DND-41 (cell line): ENCODE results near the gene AKAP6.

Source experiments
- EZH2 ChIP-seq: IDR thresholded peaks from 3 replicates; pipeline ENCODE4 v1.6.1; 2012; ENCODE audit warnings: borderline replicate concordance, low read depth, mild to moderate bottlenecking, moderate library complexity, low read length, inconsistent platforms; ENCODE audit not compliant: severe bottlenecking
- TF ChIP-seq, protein P1 (sequence below): IDR thresholded peaks from 2 replicates; pipeline ENCODE4 v1.5.1; 2012; ENCODE audit warnings: borderline replicate concordance, low read length, moderate library complexity, mild to moderate bottlenecking; ENCODE audit not compliant: poor library complexity, severe bottlenecking; ENCODE audit errors: extremely low read depth

DNA sequence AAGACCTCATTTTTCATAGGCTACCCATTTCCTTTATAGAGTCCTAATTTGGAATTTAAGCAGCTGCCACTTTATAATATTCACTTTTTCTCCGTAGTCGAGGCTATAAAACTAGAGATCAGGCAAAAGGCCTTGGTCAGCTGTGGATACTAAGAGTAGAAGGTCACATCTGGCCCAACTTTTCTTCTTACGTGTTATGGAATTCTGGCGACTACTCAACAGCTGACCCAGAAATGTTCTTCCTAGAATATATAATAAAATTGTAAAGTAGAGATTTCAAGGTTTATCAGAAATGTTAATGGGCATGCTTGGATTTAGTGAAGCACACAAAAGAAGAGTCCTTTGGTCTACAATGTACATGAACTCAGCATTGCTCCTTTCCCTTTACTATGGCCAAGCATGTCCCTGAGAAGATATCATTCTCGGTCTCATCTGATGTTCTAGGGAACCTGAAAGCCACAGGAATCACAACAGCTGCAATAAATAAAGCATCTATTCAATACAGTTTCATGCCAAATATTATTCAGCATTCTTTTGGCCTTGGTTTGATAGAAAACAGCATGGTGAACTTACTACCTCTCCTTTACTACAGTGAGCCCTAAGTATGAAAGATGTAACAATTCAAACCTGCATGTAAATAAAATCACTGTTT is 348.2 kb downstream of the AKAP6 start:
- TF ChIP-seq, protein P1, sequence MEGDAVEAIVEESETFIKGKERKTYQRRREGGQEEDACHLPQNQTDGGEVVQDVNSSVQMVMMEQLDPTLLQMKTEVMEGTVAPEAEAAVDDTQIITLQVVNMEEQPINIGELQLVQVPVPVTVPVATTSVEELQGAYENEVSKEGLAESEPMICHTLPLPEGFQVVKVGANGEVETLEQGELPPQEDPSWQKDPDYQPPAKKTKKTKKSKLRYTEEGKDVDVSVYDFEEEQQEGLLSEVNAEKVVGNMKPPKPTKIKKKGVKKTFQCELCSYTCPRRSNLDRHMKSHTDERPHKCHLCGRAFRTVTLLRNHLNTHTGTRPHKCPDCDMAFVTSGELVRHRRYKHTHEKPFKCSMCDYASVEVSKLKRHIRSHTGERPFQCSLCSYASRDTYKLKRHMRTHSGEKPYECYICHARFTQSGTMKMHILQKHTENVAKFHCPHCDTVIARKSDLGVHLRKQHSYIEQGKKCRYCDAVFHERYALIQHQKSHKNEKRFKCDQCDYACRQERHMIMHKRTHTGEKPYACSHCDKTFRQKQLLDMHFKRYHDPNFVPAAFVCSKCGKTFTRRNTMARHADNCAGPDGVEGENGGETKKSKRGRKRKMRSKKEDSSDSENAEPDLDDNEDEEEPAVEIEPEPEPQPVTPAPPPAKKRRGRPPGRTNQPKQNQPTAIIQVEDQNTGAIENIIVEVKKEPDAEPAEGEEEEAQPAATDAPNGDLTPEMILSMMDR, result no peak
- TF ChIP-seq EZH2, result no peak
